Measurements from ENCODE around the gene MED7. TPM values are rescaled to one million over a fixed set of nuclear protein-coding genes. Genes with fewer than 3 reads are reported as not detected.

The MED7 gene
- total and polyA plus RNA-seq, 10 of the 15 experiments (the other 5 are each of a cell fraction or from before 2014, with no cell fraction given): 9.3 to 47.7 (median 22.7) TPM

DNA sequence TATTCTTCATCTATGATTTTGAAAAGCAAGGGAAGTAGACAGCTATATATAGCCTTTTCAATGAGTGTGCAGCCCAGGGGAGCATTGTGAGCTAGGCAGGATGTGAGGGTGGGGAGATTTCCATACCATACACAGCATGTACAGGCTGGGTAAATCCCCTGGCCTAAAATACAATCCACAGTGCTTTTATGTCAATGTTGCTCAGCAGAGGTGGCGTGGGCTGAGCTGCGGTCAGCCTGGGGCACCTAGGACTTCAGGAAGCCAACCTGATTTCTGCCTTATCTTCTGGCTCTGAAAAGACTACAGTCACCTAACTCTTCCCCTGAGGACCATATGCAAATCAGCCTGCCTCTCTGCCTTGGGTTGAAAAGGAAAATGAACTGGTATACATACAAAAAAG lies 29.7 kb upstream of the MED7 start (continued):
- TF ChIP-seq CHD4 (IDR thresholded peaks at IDR 0.05) (no peak), PML (IDR thresholded peaks at IDR 0.05; ENCODE audit: low read length) (peak; percentile 89), MTA3 (IDR thresholded peaks at IDR 0.05; ENCODE audit: borderline replicate concordance, low read length) (peak; percentile 94), RAD21 (IDR thresholded peaks at IDR 0.05; ENCODE audit: insufficient read depth, low read depth, low read length) (0 out of 2 replicates have a peak, but pooled peaks have one; percentile 30), MEF2B (IDR thresholded peaks at IDR 0.05; ENCODE audit: partially characterized antibody, poor library complexity, severe bottlenecking) (peak; percentile 96), CBFB (IDR thresholded peaks at IDR 0.05; ENCODE audit: low read depth) (peak; percentile 98), FOXK2 (IDR thresholded peaks at IDR 0.05) (no peak), IKZF2 (IDR thresholded peaks at IDR 0.05) (peak; percentile 98), SIX5 (IDR thresholded peaks at IDR 0.05; ENCODE audit: low read depth, low read length, severe bottlenecking) (no peak), NR2F1 (conservative IDR thresholded peaks at IDR 0.05) (peak; percentile 79), BACH1 (IDR thresholded peaks at IDR 0.05; ENCODE audit: borderline replicate concordance) (peak; percentile 70; the same call in 1 of the 2 replicates), IKZF1 (conservative IDR thresholded peaks at IDR 0.05) (peak; percentile 98), MAX (IDR thresholded peaks at IDR 0.05; ENCODE audit: low read depth, low read length) (no peak), NKRF (conservative IDR thresholded peaks at IDR 0.05) (no peak), ZNF24 (IDR thresholded peaks at IDR 0.05) (no peak), ESRRA (IDR thresholded peaks at IDR 0.05; ENCODE audit: low read length) (no peak), SMARCA5 (IDR thresholded peaks at IDR 0.05) (no peak), ETV6 (conservative IDR thresholded peaks at IDR 0.05 in 1 of 2, IDR thresholded peaks at IDR 0.05 in 1 of 2; ENCODE audit: borderline replicate concordance in 1 of 2, low read depth in 1 of 2) (peak in 1 of 2 experiments; percentile 82; a peak in 2 of 4 replicates), PAX5 (IDR thresholded peaks at IDR 0.05; ENCODE audit: borderline replicate concordance, low read depth, low read length) (peak; percentile 85; the same call in 1 of the 2 replicates), STAT3 (IDR thresholded peaks at IDR 0.05; ENCODE audit: low read depth, low read length) (peak; percentile 20; the same call in 1 of the 2 replicates), E2F4 (IDR thresholded peaks at IDR 0.05; ENCODE audit: low read depth, low read length) (no peak)
- TF ChIP-seq, protein P1, sequence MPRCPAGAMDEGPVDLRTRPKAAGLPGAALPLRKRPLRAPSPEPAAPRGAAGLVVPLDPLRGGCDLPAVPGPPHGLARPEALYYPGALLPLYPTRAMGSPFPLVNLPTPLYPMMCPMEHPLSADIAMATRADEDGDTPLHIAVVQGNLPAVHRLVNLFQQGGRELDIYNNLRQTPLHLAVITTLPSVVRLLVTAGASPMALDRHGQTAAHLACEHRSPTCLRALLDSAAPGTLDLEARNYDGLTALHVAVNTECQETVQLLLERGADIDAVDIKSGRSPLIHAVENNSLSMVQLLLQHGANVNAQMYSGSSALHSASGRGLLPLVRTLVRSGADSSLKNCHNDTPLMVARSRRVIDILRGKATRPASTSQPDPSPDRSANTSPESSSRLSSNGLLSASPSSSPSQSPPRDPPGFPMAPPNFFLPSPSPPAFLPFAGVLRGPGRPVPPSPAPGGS (IDR thresholded peaks at IDR 0.05; ENCODE audit: borderline replicate concordance, insufficient read depth, low read depth, low read length, poor library complexity, severe bottlenecking): peak; percentile 95
- TF ChIP-seq, protein P2, sequence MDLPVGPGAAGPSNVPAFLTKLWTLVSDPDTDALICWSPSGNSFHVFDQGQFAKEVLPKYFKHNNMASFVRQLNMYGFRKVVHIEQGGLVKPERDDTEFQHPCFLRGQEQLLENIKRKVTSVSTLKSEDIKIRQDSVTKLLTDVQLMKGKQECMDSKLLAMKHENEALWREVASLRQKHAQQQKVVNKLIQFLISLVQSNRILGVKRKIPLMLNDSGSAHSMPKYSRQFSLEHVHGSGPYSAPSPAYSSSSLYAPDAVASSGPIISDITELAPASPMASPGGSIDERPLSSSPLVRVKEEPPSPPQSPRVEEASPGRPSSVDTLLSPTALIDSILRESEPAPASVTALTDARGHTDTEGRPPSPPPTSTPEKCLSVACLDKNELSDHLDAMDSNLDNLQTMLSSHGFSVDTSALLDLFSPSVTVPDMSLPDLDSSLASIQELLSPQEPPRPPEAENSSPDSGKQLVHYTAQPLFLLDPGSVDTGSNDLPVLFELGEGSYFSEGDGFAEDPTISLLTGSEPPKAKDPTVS (IDR thresholded peaks at IDR 0.05; ENCODE audit: low read depth, low read length): no peak
- TF ChIP-seq, protein P3, sequence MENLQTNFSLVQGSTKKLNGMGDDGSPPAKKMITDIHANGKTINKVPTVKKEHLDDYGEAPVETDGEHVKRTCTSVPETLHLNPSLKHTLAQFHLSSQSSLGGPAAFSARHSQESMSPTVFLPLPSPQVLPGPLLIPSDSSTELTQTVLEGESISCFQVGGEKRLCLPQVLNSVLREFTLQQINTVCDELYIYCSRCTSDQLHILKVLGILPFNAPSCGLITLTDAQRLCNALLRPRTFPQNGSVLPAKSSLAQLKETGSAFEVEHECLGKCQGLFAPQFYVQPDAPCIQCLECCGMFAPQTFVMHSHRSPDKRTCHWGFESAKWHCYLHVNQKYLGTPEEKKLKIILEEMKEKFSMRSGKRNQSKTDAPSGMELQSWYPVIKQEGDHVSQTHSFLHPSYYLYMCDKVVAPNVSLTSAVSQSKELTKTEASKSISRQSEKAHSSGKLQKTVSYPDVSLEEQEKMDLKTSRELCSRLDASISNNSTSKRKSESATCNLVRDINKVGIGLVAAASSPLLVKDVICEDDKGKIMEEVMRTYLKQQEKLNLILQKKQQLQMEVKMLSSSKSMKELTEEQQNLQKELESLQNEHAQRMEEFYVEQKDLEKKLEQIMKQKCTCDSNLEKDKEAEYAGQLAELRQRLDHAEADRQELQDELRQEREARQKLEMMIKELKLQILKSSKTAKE (IDR thresholded peaks at IDR 0.05; ENCODE audit: low read depth, poor library complexity, severe bottlenecking): peak; percentile 86

Measured in GM12878 (cell line).